ENCODE data around the gene ATP6V0B. TPM values are rescaled to one million over a fixed set of nuclear protein-coding genes. Genes with fewer than 3 reads are reported as not detected.

ATP6V0B gene
- total RNA-seq, 1 donor from 2014 or later, result 133 TPM

DNA sequence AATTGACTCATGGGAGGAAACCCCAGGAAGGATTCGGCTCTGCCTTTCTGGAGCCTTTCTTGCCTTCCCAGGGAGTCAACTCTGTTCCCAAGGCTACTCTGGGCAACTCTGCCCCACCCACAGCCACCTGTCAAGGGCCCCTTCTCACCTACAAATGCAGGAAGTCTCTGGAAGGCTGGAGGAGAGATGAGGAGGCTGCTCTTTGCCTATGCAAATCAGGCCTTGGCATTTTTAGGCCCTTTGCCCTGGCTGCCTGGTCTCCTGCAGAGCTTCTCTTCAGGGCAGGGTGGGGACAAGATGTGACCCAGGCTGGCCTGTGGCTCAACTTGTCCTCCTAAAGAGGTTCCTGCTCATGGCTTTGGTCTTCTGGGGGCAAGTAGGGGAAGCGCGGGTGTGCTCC, 51.1 kb downstream of the ATP6V0B start:
- no peak for DNase-seq (ENCODE audit: low spot score)

GRCh38 chr1:44027320-44027719, 52.6 kb downstream of the ATP6V0B start:
- no peak for DNase-seq (ENCODE audit: low spot score)

Other genes with a start within 250 kb of the ATP6V0B start
- gene ARTN, start 41.2 kb upstream of the ATP6V0B start, total RNA-seq, result 0.39 TPM
- gene IPO13, start 28.0 kb upstream of the ATP6V0B start, total RNA-seq, result 26.1 TPM
- 23.2 TPM for gene DPH2, start 5.0 kb upstream of the ATP6V0B start, total RNA-seq
- gene B4GALT2, start 4.2 kb downstream of the ATP6V0B start, total RNA-seq, result 66.3 TPM
- 3.9 TPM for gene CCDC24, start 16.6 kb downstream of the ATP6V0B start, total RNA-seq
- 2.2 TPM for gene SLC6A9, start 56.5 kb downstream of the ATP6V0B start, total RNA-seq
- not detected for gene KLF17, start 143.9 kb downstream of the ATP6V0B start, total RNA-seq
- gene KLF18, start 166.7 kb downstream of the ATP6V0B start, total RNA-seq, result not detected
- 27.5 TPM for gene DMAP1, start 238.5 kb downstream of the ATP6V0B start, total RNA-seq